OCI-M1 (cell line): Measurements from ENCODE around the gene RLN3.
"Not testable (repeated sequence)": the region's sequence is repeated elsewhere in the genome, so short reads cannot be mapped to it uniquely, and the experiment has no call there.

Experiments used
- DNase-seq: peaks from one replicate; lab custom pipeline; 2025; lab: John Stamatoyannopoulos, UW

RLN3 gene

GRCh38 chr19:14021474-14021873 is 6.5 kb upstream of the RLN3 start:
- peak; percentile 60 for DNase-seq

- no peak for DNase-seq
Observed at GRCh38 chr19:14022469-14022868, 5.5 kb upstream of the RLN3 start.

- DNase-seq, result peak; percentile 99
Observed at GRCh38 chr19:14023404-14024235, 4.3 kb upstream of the RLN3 start.

- not testable (repeated sequence) for DNase-seq
Observed at GRCh38 chr19:14026652-14027192, 1.2 kb upstream of the RLN3 start.

GRCh38 chr19:14028901-14029300 is 953 bp downstream of the RLN3 start:
- peak; percentile 70 for DNase-seq

- no peak for DNase-seq
Observed at GRCh38 chr19:14030997-14031718, 3.2 kb downstream of the RLN3 start.

- peak; percentile 99 for DNase-seq
Observed at GRCh38 chr19:14031719-14032480, 4.0 kb downstream of the RLN3 start, which contains the start of gene IL27RA. Gene IL27RA (plus strand): TSS chr19:14031762. CDS start chr19:14031873, 111 bp downstream.

GRCh38 chr19:14033946-14034345 is 6.0 kb downstream of the RLN3 start:
- DNase-seq, result no peak

GRCh38 chr19:14035159-14035558 is 7.2 kb downstream of the RLN3 start:
- not testable (repeated sequence) for DNase-seq

- DNase-seq, result no peak
Observed at GRCh38 chr19:14035706-14036105, 7.8 kb downstream of the RLN3 start.

GRCh38 chr19:14039181-14039580 is 11.2 kb downstream of the RLN3 start:
- no peak for DNase-seq

- peak; percentile 92 for DNase-seq
Observed at GRCh38 chr19:14042659-14043608, 15.0 kb downstream of the RLN3 start.

- not testable (repeated sequence) for DNase-seq
Observed at GRCh38 chr19:14047866-14048265, 19.9 kb downstream of the RLN3 start.

GRCh38 chr19:14048443-14049153 is 20.6 kb downstream of the RLN3 start:
- DNase-seq, result peak; percentile 99

GRCh38 chr19:14050512-14050911 is 22.6 kb downstream of the RLN3 start:
- DNase-seq, result no peak

GRCh38 chr19:14050961-14051360 is 23.0 kb downstream of the RLN3 start:
- DNase-seq, result not testable (repeated sequence)

- DNase-seq, result no peak
Observed at GRCh38 chr19:14051980-14052379, 24.0 kb downstream of the RLN3 start.

- no peak for DNase-seq
Observed at GRCh38 chr19:14052470-14052869, 24.5 kb downstream of the RLN3 start.

- DNase-seq, result peak; percentile 61
Observed at GRCh38 chr19:14053032-14053431, 25.1 kb downstream of the RLN3 start.

GRCh38 chr19:14053500-14053899 is 25.6 kb downstream of the RLN3 start:
- no peak for DNase-seq
